Esophagus muscularis mucosa (tissue), 4 donors: ENCODE data around the gene PSMD14. TPM values are rescaled to one million over a fixed set of nuclear protein-coding genes. Genes with fewer than 3 reads are reported as not detected.

Experiments
- DNase-seq: peaks from one replicate; pipeline ENCODE4 v3.0.0-alpha.2; 2017; ENCODE audit errors: extremely low spot score
- H3K27ac ChIP-seq, 4 donors: fragments of 200-600 bp; sonication (generic); replicated peaks in 1 of 4; 1 replicate in 3 of 4; 2 replicates in 1 of 4; pipeline ENCODE4 v1.5.1; 2016 to 2019; ENCODE audit warnings: mild to moderate bottlenecking in 1 of 4
- H3K27me3 ChIP-seq, 4 donors: fragments of 200-600 bp; sonication (generic); one replicate each; pipeline versions ENCODE4 v1.5.1 to v1.6.0; 2016 to 2019
- H3K36me3 ChIP-seq, 4 donors: fragments of 200-600 bp; sonication (generic); one replicate each; pipeline ENCODE4 v1.5.1; 2016 to 2019
- H3K4me1 ChIP-seq, 4 donors: fragments of 200-600 bp; sonication (generic); one replicate each; pipeline ENCODE4 v1.5.1; 2016 to 2019
- H3K4me3 ChIP-seq, 4 donors: fragments of 200-600 bp; sonication (generic); 1 replicate in 2 of 4; 2 replicates in 2 of 4; pipeline ENCODE4 v1.5.1; 2016 to 2019; ENCODE audit warnings: mild to moderate bottlenecking in 4 of 4, moderate library complexity in 1 of 4
- H3K9me3 ChIP-seq, 4 donors: fragments of 200-600 bp; sonication (generic); 1 replicate in 3 of 4; 2 replicates in 1 of 4; pipeline ENCODE4 v1.5.1; 2016 to 2019
- EP300 ChIP-seq: sonication (generic); formaldehyde crosslinking; IDR thresholded peaks from one replicate; pipeline ENCODE4 v1.6.1; 2017; ENCODE audit warnings: antibody characterized with exemption
- POLR2A ChIP-seq: fragments of 450-650 bp; IDR thresholded peaks from one replicate; pipeline ENCODE4 v1.6.1; 2017; ENCODE audit warnings: antibody characterized with exemption, moderate library complexity, mild to moderate bottlenecking, low read depth
- POLR2AphosphoS5 ChIP-seq, 2 donors: sonication (generic); formaldehyde crosslinking; IDR thresholded peaks; one replicate each; pipeline ENCODE4 v1.6.1; 2017; ENCODE audit warnings: antibody characterized with exemption in 2 of 2
- WGBS: methylation state at CpG from one replicate; pipeline ENCODE4 v1.1.5; 2018; 5-methylcytosine and 5-hydroxymethylcytosine counted together
- intact Hi-C: fragments of 100-400 bp; cut with DNase I; formaldehyde crosslinking; loops from one replicate; pipeline ENCODE4 v1.15.1; 2023
- total RNA-seq, 4 donors: library from RNA; depleted of rRNA; stranded (reverse); fragments of >200 nt; gene quantifications; one replicate each; pipeline versions ENCODE4 v1.1.0 to v1.2.1, GENCODE V29; 2016
- TF ChIP-seq, protein P1 (sequence below), 3 experiments: fragments of 200-600 bp in 2 of 3; fragments of 450-650 bp in 1 of 3; sonication (generic) in 2 of 3; IDR thresholded peaks; one replicate each; pipeline ENCODE4 v1.5.1; 2017 to 2019; ENCODE audit warnings: antibody characterized with exemption in 3 of 3, mild to moderate bottlenecking in 2 of 3, moderate library complexity in 1 of 3

The PSMD14 gene
- total RNA-seq, 4 donors from 2014 or later = 26.1 to 46.2 (median 35.7) TPM

DNA sequence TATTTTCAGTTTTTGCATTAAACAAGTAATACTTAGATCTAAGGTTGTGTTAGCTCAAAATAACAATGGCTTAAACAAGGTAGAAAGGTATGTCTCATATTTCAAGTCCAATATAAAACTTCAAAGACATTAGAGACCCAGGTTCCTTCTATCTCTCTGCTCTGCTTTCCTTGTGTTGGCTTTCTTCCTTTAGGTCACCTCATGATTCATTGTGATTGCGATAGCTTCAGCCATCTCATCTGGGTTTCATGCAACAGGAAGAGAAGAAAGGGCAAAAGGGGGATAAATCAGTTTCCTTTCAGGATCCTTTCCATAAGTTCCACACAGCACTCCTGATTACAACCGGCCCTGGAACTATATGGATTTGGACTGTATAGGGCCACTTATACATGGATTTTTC, 91.9 kb downstream of the PSMD14 start:
- peaks cover 9 to 55% (median 29%) of the 10 kb centered on the region in 4 donors for H3K36me3 ChIP-seq
- intact Hi-C loops = no loop called here
- no peaks in the 10 kb centered on the region for H3K4me1 ChIP-seq
- no peak overlapping the region for H3K4me3 ChIP-seq
- H3K9me3 ChIP-seq = no peaks in the 10 kb centered on the region
- H3K27me3 ChIP-seq = no peaks in the 10 kb centered on the region
- H3K27ac ChIP-seq = no peak overlapping the region
- 100% methylated on average over 2 of the region's 2 CpGs for WGBS
- DNase-seq = no peak
- TF ChIP-seq POLR2AphosphoS5 (IDR thresholded peaks at IDR 0.05) (no peak), EP300 (no peak), POLR2A (no peak)
- TF ChIP-seq, protein P1, sequence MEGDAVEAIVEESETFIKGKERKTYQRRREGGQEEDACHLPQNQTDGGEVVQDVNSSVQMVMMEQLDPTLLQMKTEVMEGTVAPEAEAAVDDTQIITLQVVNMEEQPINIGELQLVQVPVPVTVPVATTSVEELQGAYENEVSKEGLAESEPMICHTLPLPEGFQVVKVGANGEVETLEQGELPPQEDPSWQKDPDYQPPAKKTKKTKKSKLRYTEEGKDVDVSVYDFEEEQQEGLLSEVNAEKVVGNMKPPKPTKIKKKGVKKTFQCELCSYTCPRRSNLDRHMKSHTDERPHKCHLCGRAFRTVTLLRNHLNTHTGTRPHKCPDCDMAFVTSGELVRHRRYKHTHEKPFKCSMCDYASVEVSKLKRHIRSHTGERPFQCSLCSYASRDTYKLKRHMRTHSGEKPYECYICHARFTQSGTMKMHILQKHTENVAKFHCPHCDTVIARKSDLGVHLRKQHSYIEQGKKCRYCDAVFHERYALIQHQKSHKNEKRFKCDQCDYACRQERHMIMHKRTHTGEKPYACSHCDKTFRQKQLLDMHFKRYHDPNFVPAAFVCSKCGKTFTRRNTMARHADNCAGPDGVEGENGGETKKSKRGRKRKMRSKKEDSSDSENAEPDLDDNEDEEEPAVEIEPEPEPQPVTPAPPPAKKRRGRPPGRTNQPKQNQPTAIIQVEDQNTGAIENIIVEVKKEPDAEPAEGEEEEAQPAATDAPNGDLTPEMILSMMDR (IDR thresholded peaks at IDR 0.05) = no peak

DNA sequence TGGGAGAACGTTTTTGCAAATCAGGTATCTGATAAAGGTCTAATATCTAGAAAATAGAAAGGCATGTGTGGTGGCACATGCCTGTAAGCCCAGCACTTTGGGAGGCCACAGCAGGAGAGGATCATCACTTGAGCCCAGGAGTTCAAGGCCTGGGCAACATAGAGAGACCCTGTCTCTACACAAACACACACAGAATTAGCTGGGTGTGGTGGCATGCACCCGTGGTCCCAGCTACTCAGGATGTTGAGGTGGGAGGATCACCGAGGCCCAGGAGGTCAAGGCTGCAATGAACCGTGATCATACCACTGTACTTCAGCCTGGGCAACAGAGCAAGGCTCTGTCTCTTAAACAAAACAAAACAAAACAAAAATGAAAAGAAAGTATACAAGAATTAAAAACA, 94.1 kb downstream of the PSMD14 start:
- DNase-seq = no peak
- WGBS = 86% methylated on average over 4 of the region's 4 CpGs

DNA sequence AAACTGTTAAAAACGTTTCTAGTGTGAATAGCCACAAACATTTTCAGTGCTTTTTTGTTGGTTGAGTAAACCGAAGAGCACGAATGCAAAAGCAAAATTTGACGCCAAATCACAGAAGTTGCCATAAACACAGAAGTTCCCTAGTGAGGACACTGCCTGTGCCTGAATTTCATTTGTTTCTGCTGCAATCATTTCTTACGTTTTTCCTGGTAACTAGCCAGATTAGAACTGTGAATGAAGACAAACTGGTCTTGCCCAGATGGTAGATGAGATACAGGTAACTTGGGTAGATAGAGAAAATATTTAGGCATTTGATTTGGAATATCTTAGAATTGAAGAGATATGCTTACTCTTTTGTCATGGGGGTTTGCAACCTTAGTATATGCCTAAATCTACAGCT, 98.1 kb downstream of the PSMD14 start:
- no peaks in the 10 kb centered on the region for H3K4me1 ChIP-seq
- H3K4me3 ChIP-seq = no peak overlapping the region
- WGBS = 82% methylated on average over 5 of the region's 5 CpGs
- no peak for DNase-seq
- no peak for TF ChIP-seq POLR2AphosphoS5 (IDR thresholded peaks at IDR 0.05)
- no peak for TF ChIP-seq EP300
- TF ChIP-seq, protein P1 (IDR thresholded peaks at IDR 0.05) = no peak
- TF ChIP-seq POLR2A = no peak
- intact Hi-C loops = no loop called here
- H3K9me3 ChIP-seq = no peaks in the 10 kb centered on the region
- no peak overlapping the region for H3K27ac ChIP-seq
- H3K36me3 ChIP-seq = peaks cover 0 to 16% (median 3%) of the 10 kb centered on the region in 4 donors
- no peaks in the 10 kb centered on the region for H3K27me3 ChIP-seq

More for the DNA sequence above, 94.1 kb downstream of the PSMD14 start:
- Histone ChIP-seq H3K9me3 (no peaks in the 10 kb centered on the region), H3K27ac (no peak overlapping the region), H3K36me3 (peaks cover 4 to 32% (median 12%) of the 10 kb centered on the region in 4 donors), H3K4me3 (no peak overlapping the region), H3K4me1 (no peaks in the 10 kb centered on the region), H3K27me3 (no peaks in the 10 kb centered on the region)
- intact Hi-C loops = no loop called here
- no peak for TF ChIP-seq POLR2AphosphoS5 (IDR thresholded peaks at IDR 0.05)
- no peak for TF ChIP-seq EP300
- TF ChIP-seq, protein P1 (IDR thresholded peaks at IDR 0.05) = no peak
- no peak for TF ChIP-seq POLR2A

DNA sequence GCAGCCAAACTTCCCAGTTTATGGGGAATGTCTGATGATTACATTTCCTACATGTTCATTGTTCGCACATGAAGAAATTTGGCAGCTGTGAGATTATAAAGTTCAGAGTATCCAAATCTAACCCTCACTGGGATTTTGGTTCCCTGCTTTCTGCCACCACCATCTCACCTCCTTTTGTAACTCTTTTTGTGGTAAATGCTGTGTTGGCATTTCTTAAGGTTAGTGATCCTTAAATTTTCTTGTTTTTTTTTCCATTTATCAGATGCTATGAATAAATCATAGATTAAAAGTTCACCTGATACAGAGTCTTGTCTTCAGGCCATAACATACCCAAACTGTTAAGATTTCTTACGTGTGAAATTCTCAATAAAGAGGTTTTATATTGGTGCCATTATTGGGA, 99.4 kb downstream of the PSMD14 start:
- no peak for DNase-seq
- Histone ChIP-seq H3K4me1 (no peaks in the 10 kb centered on the region), H3K36me3 (peaks cover 0 to 8% (median 2%) of the 10 kb centered on the region in 4 donors), H3K27ac (no peak overlapping the region), H3K9me3 (no peaks in the 10 kb centered on the region), H3K27me3 (no peaks in the 10 kb centered on the region), H3K4me3 (no peak overlapping the region)
- 100% methylated on average over 2 of the region's 2 CpGs for WGBS
- TF ChIP-seq, protein P1 (IDR thresholded peaks at IDR 0.05) = no peak
- TF ChIP-seq EP300 (no peak), POLR2AphosphoS5 (IDR thresholded peaks at IDR 0.05) (no peak), POLR2A (no peak)
- intact Hi-C loops = no loop called here

DNA sequence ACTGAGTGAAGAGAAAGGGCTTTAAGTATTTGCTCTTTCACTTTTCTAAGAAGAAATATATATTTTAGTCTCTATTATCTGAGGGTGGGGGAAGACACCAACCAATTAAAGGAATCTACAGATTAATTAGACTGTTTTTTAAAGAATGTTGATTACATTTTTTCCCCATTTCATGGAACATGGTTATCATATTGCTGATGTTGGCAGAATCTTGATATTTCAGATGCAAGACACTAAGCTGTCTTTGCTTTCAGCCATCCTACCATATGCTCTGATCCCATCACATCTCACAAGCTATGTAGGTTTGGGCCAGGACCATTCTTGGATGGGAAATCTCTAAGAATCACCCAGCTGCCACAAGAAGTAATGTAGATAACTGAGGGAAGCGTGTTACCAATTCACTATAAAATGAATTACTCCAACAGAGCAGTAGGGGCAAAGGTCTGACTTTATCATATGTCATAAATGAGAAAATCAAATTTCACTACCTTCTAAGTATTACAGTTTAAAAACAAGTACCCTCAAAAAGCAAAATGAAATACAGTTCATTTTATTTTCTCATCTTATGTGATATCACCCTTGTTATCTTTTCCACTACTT, 101.2 kb downstream of the PSMD14 start:
- Histone ChIP-seq H3K27me3 (peaks cover 0 to 7% (median 3%) of the 10 kb centered on the region in 4 donors), H3K9me3 (no peaks in the 10 kb centered on the region), H3K36me3 (no peaks in the 10 kb centered on the region), H3K4me1 (peaks cover 5 to 7% (median 6%) of the 10 kb centered on the region in 4 donors), H3K27ac (no peak overlapping the region), H3K4me3 (no peak overlapping the region)
- 100% methylated on average over 1 of the region's 1 CpG for WGBS
- TF ChIP-seq POLR2AphosphoS5 (IDR thresholded peaks at IDR 0.05) (no peak), EP300 (no peak), POLR2A (no peak)
- TF ChIP-seq, protein P1 (IDR thresholded peaks at IDR 0.05) = no peak
- intact Hi-C loops = no loop called here
- no peak for DNase-seq
